OCI-LY1 (cell line): ENCODE data around the gene PTPRM.

Experiments
- H2AFZ ChIP-seq: fragments of 200-600 bp; sonication (generic), shearing (Covaris generic); 2 replicates; pipeline ENCODE4 v1.6.0; 2014; ENCODE audit warnings: antibody characterized with exemption, mild to moderate bottlenecking, low read length
- H3F3A ChIP-seq: fragments of 200-600 bp; sonication (generic), shearing (Covaris generic); 2 replicates; pipeline ENCODE4 v1.6.0; 2014; ENCODE audit warnings: mild to moderate bottlenecking, antibody characterized with exemption, low read length, moderate library complexity; ENCODE audit not compliant: insufficient read depth
- H3K27ac ChIP-seq: fragments of 200-600 bp; sonication (generic); 2 replicates; pipeline ENCODE4 v1.5.1; 2014; ENCODE audit warnings: low read length, mixed run types, mild to moderate bottlenecking, low read depth; ENCODE audit not compliant: poor library complexity, severe bottlenecking
- H3K27me3 ChIP-seq: fragments of 200-600 bp; sonication (generic); 2 replicates; pipeline ENCODE4 v1.6.0; 2014; ENCODE audit warnings: antibody characterized with exemption, mild to moderate bottlenecking, low read length, moderate library complexity; ENCODE audit not compliant: insufficient read depth
- H3K36me3 ChIP-seq: fragments of 200-600 bp; sonication (generic); 2 replicates; pipeline ENCODE4 v1.6.1; 2014; ENCODE audit warnings: mild to moderate bottlenecking, antibody characterized with exemption, low read length, moderate library complexity, mixed read lengths; ENCODE audit not compliant: insufficient read depth
- H3K4me1 ChIP-seq: fragments of 200-600 bp; sonication (generic); 2 replicates; pipeline ENCODE4 v1.5.1; 2014; ENCODE audit warnings: mild to moderate bottlenecking, low read length, moderate library complexity; ENCODE audit not compliant: insufficient read depth, severe bottlenecking
- H3K4me2 ChIP-seq: fragments of 200-600 bp; sonication (generic), shearing (Covaris generic); 2 replicates; pipeline ENCODE4 v1.6.1; 2014; ENCODE audit warnings: low read length
- H3K4me3 ChIP-seq: fragments of 200-600 bp; sonication (generic); 2 replicates; pipeline ENCODE4 v1.5.1; 2014; ENCODE audit warnings: low read length, low read depth, mild to moderate bottlenecking, mixed read lengths; ENCODE audit not compliant: poor library complexity, severe bottlenecking
- H3K79me2 ChIP-seq: fragments of 200-600 bp; shearing (Covaris generic); 2 replicates; pipeline ENCODE4 v1.6.1; 2016; ENCODE audit warnings: mixed run types, low read length, mixed read lengths; ENCODE audit not compliant: insufficient read depth
- H3K9ac ChIP-seq: fragments of 200-600 bp; sonication (generic), shearing (Covaris generic); 2 replicates; pipeline ENCODE4 v1.6.1; 2014; ENCODE audit warnings: mild to moderate bottlenecking, low read length, mixed read lengths
- H3K9me2 ChIP-seq: fragments of 200-600 bp; sonication (generic), shearing (Covaris generic); 2 replicates; pipeline ENCODE4 v1.6.1; 2014; ENCODE audit warnings: low read depth, mild to moderate bottlenecking, low read length, mixed read lengths
- H3K9me3 ChIP-seq: fragments of 200-600 bp; shearing (Covaris generic); 2 replicates; pipeline ENCODE4 v1.6.1; 2014; ENCODE audit warnings: low read length, mixed read lengths
- H4K20me1 ChIP-seq: fragments of 200-600 bp; sonication (generic), shearing (Covaris generic); 2 replicates; pipeline ENCODE4 v1.6.0; 2016; ENCODE audit warnings: mild to moderate bottlenecking, low read length; ENCODE audit not compliant: insufficient read depth
- CTCF ChIP-seq: fragments of 200-600 bp; sonication (generic), shearing (Covaris generic); IDR thresholded peaks from 2 replicates; pipeline ENCODE4 v1.5.1; 2017; ENCODE audit warnings: mild to moderate bottlenecking, antibody characterized with exemption, low read length, moderate library complexity, mixed read lengths
- EZH2 ChIP-seq: fragments of 200-600 bp; sonication (generic), shearing (Covaris generic); IDR thresholded peaks from 2 replicates; pipeline ENCODE4 v1.8.0; 2017; ENCODE audit warnings: borderline replicate concordance, mixed run types, mild to moderate bottlenecking, antibody characterized with exemption, low read length, moderate library complexity, mixed read lengths

Gene PTPRM

GRCh38 chr18:7885865-7886264 lies 318.7 kb downstream of the PTPRM start:
- Histone ChIP-seq H3K4me2 (no peak overlapping the region), H3K9ac (no peak overlapping the region), H4K20me1 (no peaks in the 10 kb centered on the region), H3K9me3 (no peaks in the 10 kb centered on the region), H3K4me3 (no peak overlapping the region), H3K27ac (no peak overlapping the region), H2AFZ (no peak overlapping the region), H3K4me1 (no peaks in the 10 kb centered on the region), H3K27me3 (no peaks in the 10 kb centered on the region), H3F3A (no peaks in the 10 kb centered on the region), H3K36me3 (no peaks in the 10 kb centered on the region), H3K9me2 (no peaks in the 10 kb centered on the region), H3K79me2 (no peaks in the 10 kb centered on the region)
- TF ChIP-seq CTCF (no peak), EZH2 (no peak)

- Histone ChIP-seq H3K9me3 (no peaks in the 10 kb centered on the region), H3F3A (no peaks in the 10 kb centered on the region), H3K27ac (no peak overlapping the region), H3K79me2 (no peaks in the 10 kb centered on the region), H3K4me3 (no peak overlapping the region), H3K4me2 (no peak overlapping the region), H3K36me3 (no peaks in the 10 kb centered on the region), H3K9me2 (no peaks in the 10 kb centered on the region), H3K27me3 (no peaks in the 10 kb centered on the region), H3K9ac (no peak overlapping the region), H2AFZ (no peak overlapping the region), H4K20me1 (no peaks in the 10 kb centered on the region), H3K4me1 (no peaks in the 10 kb centered on the region)
- TF ChIP-seq CTCF (no peak), EZH2 (no peak)
Observed at GRCh38 chr18:7886436-7886835, 319.3 kb downstream of the PTPRM start.

- Histone ChIP-seq H3K9ac (no peak overlapping the region), H3K4me3 (no peak overlapping the region), H3K9me2 (no peaks in the 10 kb centered on the region), H3K9me3 (no peaks in the 10 kb centered on the region), H3F3A (no peaks in the 10 kb centered on the region), H3K79me2 (no peaks in the 10 kb centered on the region), H3K27ac (no peak overlapping the region), H3K27me3 (no peaks in the 10 kb centered on the region), H3K4me2 (no peak overlapping the region), H4K20me1 (no peaks in the 10 kb centered on the region), H3K4me1 (no peaks in the 10 kb centered on the region), H3K36me3 (no peaks in the 10 kb centered on the region), H2AFZ (no peak overlapping the region)
- TF ChIP-seq CTCF (no peak), EZH2 (no peak)
Observed at GRCh38 chr18:7889515-7889914, 322.4 kb downstream of the PTPRM start.
